Neural cell (in vitro differentiated cells): Measurements from ENCODE around the gene PNMA8C. TPM values are rescaled to one million over a fixed set of nuclear protein-coding genes. Genes with fewer than 3 reads are reported as not detected.

Experiments used
- H2AFZ ChIP-seq: fragments of 200-600, 300-800 bp; sonication (generic), shearing (Covaris generic); 2 replicates; pipeline ENCODE4 v1.6.0; 2014; ENCODE audit warnings: low read depth, mild to moderate bottlenecking, antibody characterized with exemption, low read length, moderate library complexity
- H3F3A ChIP-seq: fragments of 200-600 bp; shearing (Covaris generic); 2 replicates; pipeline ENCODE4 v1.6.1; 2016; ENCODE audit warnings: mild to moderate bottlenecking, moderate library complexity, mixed read lengths, antibody characterized with exemption, low read length; ENCODE audit not compliant: insufficient read depth, poor library complexity, severe bottlenecking
- H3K27ac ChIP-seq: fragments of 200-600, 300-800 bp; sonication (generic), shearing (Covaris generic); 2 replicates; pipeline ENCODE4 v1.5.1; 2014; ENCODE audit warnings: mild to moderate bottlenecking, low read length, moderate library complexity
- H3K27me3 ChIP-seq: fragments of 300-800, 200-600 bp; sonication (generic), shearing (Covaris generic); 2 replicates; pipeline ENCODE4 v1.6.0; 2014; ENCODE audit warnings: mild to moderate bottlenecking, low read depth, low read length, moderate library complexity; ENCODE audit not compliant: insufficient read depth
- H3K36me3 ChIP-seq: fragments of 300-800, 200-600 bp; sonication (generic), shearing (Covaris generic); 2 replicates; pipeline ENCODE4 v1.5.1; 2014; ENCODE audit warnings: mild to moderate bottlenecking, antibody characterized with exemption, low read length, moderate library complexity; ENCODE audit not compliant: insufficient read depth
- H3K4me2 ChIP-seq: fragments of 300-800, 200-600 bp; sonication (generic), shearing (Covaris generic); 2 replicates; pipeline ENCODE4 v1.6.0; 2014; ENCODE audit warnings: mild to moderate bottlenecking, low read length
- H3K4me3 ChIP-seq: fragments of 300-800, 200-600 bp; sonication (generic), shearing (Covaris generic); 2 replicates; pipeline ENCODE4 v1.5.1; 2014; ENCODE audit warnings: mild to moderate bottlenecking, low read length, moderate library complexity
- H3K79me2 ChIP-seq: fragments of 200-600 bp; shearing (Covaris generic); replicated peaks from 2 replicates; pipeline ENCODE4 v1.6.0; 2014; ENCODE audit warnings: mild to moderate bottlenecking, low read length, moderate library complexity; ENCODE audit not compliant: insufficient read depth
- H3K9ac ChIP-seq: fragments of 300-800, 200-600 bp; sonication (generic), shearing (Covaris generic); 2 replicates; pipeline ENCODE4 v1.6.1; 2016; ENCODE audit warnings: mild to moderate bottlenecking, low read length, mixed read lengths
- H3K9me2 ChIP-seq: fragments of 200-600 bp; shearing (Covaris generic); 2 replicates; pipeline ENCODE4 v1.6.1; 2016; ENCODE audit warnings: mild to moderate bottlenecking, low read length, mixed read lengths; ENCODE audit not compliant: insufficient read depth
- H3K9me3 ChIP-seq: fragments of 200-600, 300-800 bp; sonication (generic), shearing (Covaris generic); 2 replicates; pipeline ENCODE4 v1.6.1; 2016; ENCODE audit warnings: mild to moderate bottlenecking, mixed run types, low read length, moderate library complexity, mixed read lengths
- H4K20me1 ChIP-seq: fragments of 200-600 bp; shearing (Covaris generic); 2 replicates; pipeline ENCODE4 v1.6.1; 2016; ENCODE audit warnings: mild to moderate bottlenecking, mixed run types; ENCODE audit not compliant: insufficient read depth
- EP300 ChIP-seq: fragments of 450-650 bp; conservative IDR thresholded peaks from 2 replicates; pipeline ENCODE4 v1.6.1; 2014; ENCODE audit warnings: antibody characterized with exemption, mild to moderate bottlenecking, moderate library complexity; ENCODE audit not compliant: poor library complexity, severe bottlenecking
- EZH2 ChIP-seq: fragments of 200-600, 300-800 bp; shearing (Covaris generic), sonication (generic); IDR thresholded peaks from 2 replicates; pipeline ENCODE4 v1.6.1; 2014; ENCODE audit warnings: antibody characterized with exemption, low read length, borderline replicate concordance, mild to moderate bottlenecking; ENCODE audit not compliant: insufficient read depth, poor library complexity, severe bottlenecking
- MXI1 ChIP-seq: fragments of 450-650 bp; conservative IDR thresholded peaks from 2 replicates; pipeline ENCODE4 v1.6.1; 2014; ENCODE audit warnings: antibody characterized with exemption, mild to moderate bottlenecking; ENCODE audit not compliant: poor library complexity, severe bottlenecking
- POLR2AphosphoS5 ChIP-seq: IDR thresholded peaks from 2 replicates; pipeline ENCODE4 v1.6.1; 2012
- RAD21 ChIP-seq: fragments of 450-650 bp; conservative IDR thresholded peaks from 2 replicates; pipeline ENCODE4 v1.6.1; 2014; ENCODE audit warnings: antibody characterized with exemption, mild to moderate bottlenecking, moderate library complexity
- SMC3 ChIP-seq: fragments of 450-650 bp; conservative IDR thresholded peaks from 2 replicates; pipeline ENCODE4 v1.6.1; 2014; ENCODE audit warnings: antibody characterized with exemption, mild to moderate bottlenecking, moderate library complexity; ENCODE audit not compliant: poor library complexity
- TAF1 ChIP-seq: IDR thresholded peaks from 2 replicates; pipeline ENCODE4 v1.6.1; 2012; ENCODE audit warnings: low read depth
- polyA plus RNA-seq: library from polyadenylated mRNA; depleted of rRNA; stranded (reverse); fragments of >200 nt; gene quantifications from 2 replicates; pipeline ENCODE4 v1.2.3, GENCODE V29; 2014
- TF ChIP-seq, protein P1 (sequence below): fragments of 450-650 bp; IDR thresholded peaks from 2 replicates; pipeline ENCODE4 v1.5.1; 2014; ENCODE audit warnings: antibody characterized with exemption, mild to moderate bottlenecking, moderate library complexity; ENCODE audit not compliant: poor library complexity, severe bottlenecking
- TF ChIP-seq, protein P2 (sequence below): IDR thresholded peaks from 2 replicates; pipeline ENCODE4 v1.6.1; 2012; ENCODE audit warnings: borderline replicate concordance

The PNMA8C gene
- polyA plus RNA-seq, 1 donor from 2014 or later, result 17.2 TPM

DNA sequence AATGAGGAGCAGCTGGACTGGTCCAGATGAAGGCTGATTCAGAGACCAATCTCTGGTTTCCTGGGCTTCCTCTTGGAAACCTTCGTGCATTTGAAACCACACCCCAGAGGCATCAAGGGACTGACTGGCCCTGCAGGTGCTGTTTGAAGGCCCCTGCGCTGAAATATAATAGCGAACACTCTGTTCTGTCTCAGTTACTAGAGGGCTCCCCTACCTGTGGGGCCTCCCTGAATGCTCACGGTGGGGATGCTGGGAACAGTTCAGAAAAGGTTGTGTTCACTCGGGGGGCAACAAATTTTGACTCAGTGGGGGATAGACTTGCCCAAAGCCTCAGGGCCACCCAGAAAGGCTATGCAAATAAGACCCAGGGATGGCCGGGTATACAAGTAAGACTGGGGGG lies 21.8 kb downstream of the PNMA8C start:
- TF ChIP-seq, protein P1, sequence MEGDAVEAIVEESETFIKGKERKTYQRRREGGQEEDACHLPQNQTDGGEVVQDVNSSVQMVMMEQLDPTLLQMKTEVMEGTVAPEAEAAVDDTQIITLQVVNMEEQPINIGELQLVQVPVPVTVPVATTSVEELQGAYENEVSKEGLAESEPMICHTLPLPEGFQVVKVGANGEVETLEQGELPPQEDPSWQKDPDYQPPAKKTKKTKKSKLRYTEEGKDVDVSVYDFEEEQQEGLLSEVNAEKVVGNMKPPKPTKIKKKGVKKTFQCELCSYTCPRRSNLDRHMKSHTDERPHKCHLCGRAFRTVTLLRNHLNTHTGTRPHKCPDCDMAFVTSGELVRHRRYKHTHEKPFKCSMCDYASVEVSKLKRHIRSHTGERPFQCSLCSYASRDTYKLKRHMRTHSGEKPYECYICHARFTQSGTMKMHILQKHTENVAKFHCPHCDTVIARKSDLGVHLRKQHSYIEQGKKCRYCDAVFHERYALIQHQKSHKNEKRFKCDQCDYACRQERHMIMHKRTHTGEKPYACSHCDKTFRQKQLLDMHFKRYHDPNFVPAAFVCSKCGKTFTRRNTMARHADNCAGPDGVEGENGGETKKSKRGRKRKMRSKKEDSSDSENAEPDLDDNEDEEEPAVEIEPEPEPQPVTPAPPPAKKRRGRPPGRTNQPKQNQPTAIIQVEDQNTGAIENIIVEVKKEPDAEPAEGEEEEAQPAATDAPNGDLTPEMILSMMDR, result no peak
- TF ChIP-seq, protein P2, sequence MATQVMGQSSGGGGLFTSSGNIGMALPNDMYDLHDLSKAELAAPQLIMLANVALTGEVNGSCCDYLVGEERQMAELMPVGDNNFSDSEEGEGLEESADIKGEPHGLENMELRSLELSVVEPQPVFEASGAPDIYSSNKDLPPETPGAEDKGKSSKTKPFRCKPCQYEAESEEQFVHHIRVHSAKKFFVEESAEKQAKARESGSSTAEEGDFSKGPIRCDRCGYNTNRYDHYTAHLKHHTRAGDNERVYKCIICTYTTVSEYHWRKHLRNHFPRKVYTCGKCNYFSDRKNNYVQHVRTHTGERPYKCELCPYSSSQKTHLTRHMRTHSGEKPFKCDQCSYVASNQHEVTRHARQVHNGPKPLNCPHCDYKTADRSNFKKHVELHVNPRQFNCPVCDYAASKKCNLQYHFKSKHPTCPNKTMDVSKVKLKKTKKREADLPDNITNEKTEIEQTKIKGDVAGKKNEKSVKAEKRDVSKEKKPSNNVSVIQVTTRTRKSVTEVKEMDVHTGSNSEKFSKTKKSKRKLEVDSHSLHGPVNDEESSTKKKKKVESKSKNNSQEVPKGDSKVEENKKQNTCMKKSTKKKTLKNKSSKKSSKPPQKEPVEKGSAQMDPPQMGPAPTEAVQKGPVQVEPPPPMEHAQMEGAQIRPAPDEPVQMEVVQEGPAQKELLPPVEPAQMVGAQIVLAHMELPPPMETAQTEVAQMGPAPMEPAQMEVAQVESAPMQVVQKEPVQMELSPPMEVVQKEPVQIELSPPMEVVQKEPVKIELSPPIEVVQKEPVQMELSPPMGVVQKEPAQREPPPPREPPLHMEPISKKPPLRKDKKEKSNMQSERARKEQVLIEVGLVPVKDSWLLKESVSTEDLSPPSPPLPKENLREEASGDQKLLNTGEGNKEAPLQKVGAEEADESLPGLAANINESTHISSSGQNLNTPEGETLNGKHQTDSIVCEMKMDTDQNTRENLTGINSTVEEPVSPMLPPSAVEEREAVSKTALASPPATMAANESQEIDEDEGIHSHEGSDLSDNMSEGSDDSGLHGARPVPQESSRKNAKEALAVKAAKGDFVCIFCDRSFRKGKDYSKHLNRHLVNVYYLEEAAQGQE, result no peak
- no peak for TF ChIP-seq MXI1
- TF ChIP-seq SMC3, result no peak
- no peak for TF ChIP-seq EZH2
- no peak for TF ChIP-seq RAD21
- TF ChIP-seq EP300, result no peak
- no peak for TF ChIP-seq TAF1
- no peak for TF ChIP-seq POLR2AphosphoS5
- Histone ChIP-seq H3K79me2 (peaks cover 10% of the 10 kb centered on the region), H3K9me3 (no peaks in the 10 kb centered on the region), H4K20me1 (no peaks in the 10 kb centered on the region), H3K9ac (no peak overlapping the region), H3K4me3 (no peak overlapping the region), H3K27me3 (no peaks in the 10 kb centered on the region), H3F3A (no peaks in the 10 kb centered on the region), H3K27ac (no peak overlapping the region), H3K9me2 (no peaks in the 10 kb centered on the region), H3K4me2 (no peak overlapping the region), H2AFZ (no peak overlapping the region), H3K36me3 (no peaks in the 10 kb centered on the region)

DNA sequence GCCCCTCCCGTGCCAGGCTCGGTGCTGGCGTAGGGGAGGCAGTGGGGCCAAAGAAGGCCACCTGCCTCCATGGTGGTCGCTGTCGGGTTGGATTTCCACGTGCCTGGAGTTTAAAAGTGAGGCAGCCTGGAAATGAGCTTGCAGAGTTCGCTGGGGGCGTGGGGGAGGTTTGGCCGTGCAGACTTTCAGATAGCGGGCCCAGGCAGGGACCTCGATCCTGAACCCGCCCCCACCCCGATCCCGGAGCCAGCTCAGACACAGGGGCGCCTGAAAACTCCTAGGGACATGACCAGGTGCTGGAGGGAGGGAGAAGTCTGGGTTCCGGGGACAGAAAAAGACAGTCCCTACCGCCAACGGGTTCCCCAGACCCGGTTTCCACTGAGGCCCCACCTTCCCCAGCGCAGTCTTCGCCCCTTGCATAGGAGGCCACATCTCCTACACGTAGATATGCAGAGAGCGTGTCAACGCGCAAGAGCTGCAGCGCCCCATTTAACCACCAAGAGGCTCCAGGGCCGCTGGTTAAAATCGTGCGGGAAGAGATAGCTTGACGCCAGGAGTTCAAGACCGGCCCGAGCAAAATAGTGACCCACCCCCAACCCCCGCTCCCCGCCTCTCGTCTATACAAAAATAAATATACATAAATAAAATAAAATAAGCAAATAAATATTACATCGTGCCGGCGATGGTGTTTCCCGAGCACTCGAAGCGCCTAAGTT lies 23.8 kb downstream of the PNMA8C start:
- Histone ChIP-seq H3K36me3 (no peaks in the 10 kb centered on the region), H3K9me3 (no peaks in the 10 kb centered on the region), H3K9me2 (no peaks in the 10 kb centered on the region), H3K27ac (peak overlapping the region; percentile 56), H3K9ac (peak overlapping the region; percentile 54), H3F3A (no peaks in the 10 kb centered on the region), H4K20me1 (no peaks in the 10 kb centered on the region), H3K4me3 (no peak overlapping the region), H3K79me2 (no peaks in the 10 kb centered on the region), H3K27me3 (no peaks in the 10 kb centered on the region), H3K4me2 (no peak overlapping the region), H2AFZ (no peak overlapping the region)
- TF ChIP-seq SMC3 (no peak), EP300 (no peak), MXI1 (no peak), TAF1 (no peak), RAD21 (no peak), POLR2AphosphoS5 (no peak), EZH2 (no peak)
- TF ChIP-seq, protein P2, result no peak
- TF ChIP-seq, protein P1, result no peak
